ENCODE results near the gene ADORA2A.

Gene ADORA2A

GRCh38 chr22:24433828-24434470 lies 6.5 kb downstream of the ADORA2A start:
- FAIRE-seq = no peak

GRCh38 chr22:24434471-24435322 lies 7.3 kb downstream of the ADORA2A start:
- no peak for FAIRE-seq

GRCh38 chr22:24435323-24435645 lies 7.9 kb downstream of the ADORA2A start:
- FAIRE-seq = no peak

- no peak for FAIRE-seq
These were observed 8.5 kb downstream of the ADORA2A start for GRCh38 chr22:24435861-24436371.

- FAIRE-seq = no peak
These were observed 9.2 kb downstream of the ADORA2A start for GRCh38 chr22:24436553-24436952.

GRCh38 chr22:24437091-24437490 lies 9.7 kb downstream of the ADORA2A start:
- no peak for FAIRE-seq

- no peak for FAIRE-seq
These were observed 10.4 kb downstream of the ADORA2A start for GRCh38 chr22:24437741-24438328.

- no peak for FAIRE-seq
These were observed 12.9 kb downstream of the ADORA2A start for GRCh38 chr22:24440270-24440717.

- FAIRE-seq = no peak
These were observed 13.5 kb downstream of the ADORA2A start for GRCh38 chr22:24440718-24441405.

GRCh38 chr22:24441406-24442351 lies 14.3 kb downstream of the ADORA2A start:
- no peak for FAIRE-seq

GRCh38 chr22:24442352-24442744 lies 14.9 kb downstream of the ADORA2A start:
- FAIRE-seq = no peak

- no peak for FAIRE-seq
These were observed 16.3 kb downstream of the ADORA2A start for GRCh38 chr22:24443668-24444067.

GRCh38 chr22:24444251-24444650 lies 16.9 kb downstream of the ADORA2A start:
- FAIRE-seq = no peak

- no peak for FAIRE-seq
These were observed 17.5 kb downstream of the ADORA2A start for GRCh38 chr22:24444729-24445466.

GRCh38 chr22:24445481-24446259 lies 18.3 kb downstream of the ADORA2A start:
- FAIRE-seq = no peak

- FAIRE-seq = no peak
These were observed 18.8 kb downstream of the ADORA2A start for GRCh38 chr22:24446260-24446611.

GRCh38 chr22:24450610-24451009 lies 23.2 kb downstream of the ADORA2A start:
- FAIRE-seq = no peak

GRCh38 chr22:24451162-24451561 lies 23.8 kb downstream of the ADORA2A start:
- no peak for FAIRE-seq

GRCh38 chr22:24453853-24454252 lies 26.5 kb downstream of the ADORA2A start:
- no peak for FAIRE-seq

- no peak for FAIRE-seq
These were observed 27.6 kb downstream of the ADORA2A start for GRCh38 chr22:24455039-24455438.

Data from endometrium (tissue), 2 donors.